Measurements from ENCODE around the gene MTF2. TPM values are rescaled to one million over a fixed set of nuclear protein-coding genes. Genes with fewer than 3 reads are reported as not detected.
"Not testable (repeated sequence)": the region's sequence is repeated elsewhere in the genome, so short reads cannot be mapped to it uniquely, and the experiment has no call there.

MTF2 gene
- total RNA-seq, 1 donor from 2014 or later = 26.1 TPM

DNA sequence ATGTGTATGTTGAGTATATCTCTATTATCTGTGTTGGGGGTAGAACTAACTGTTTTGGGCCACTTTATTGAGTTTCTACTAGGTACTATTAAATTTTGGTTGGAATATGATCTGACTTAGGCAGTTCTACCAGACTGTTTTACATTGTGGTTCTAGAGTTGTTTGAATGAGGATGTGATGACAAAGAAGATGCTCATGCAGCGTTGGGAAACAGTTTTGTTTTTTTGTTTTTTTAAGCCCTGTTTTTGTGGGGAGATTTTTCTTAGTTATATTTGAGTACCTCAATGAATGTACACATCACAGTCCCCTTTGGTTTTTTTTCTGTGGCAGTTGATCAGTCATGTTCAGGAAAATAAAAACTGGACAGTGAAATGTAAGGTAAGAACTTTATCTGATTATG lies 61.0 kb downstream of the MTF2 start:
- DNase-seq (ENCODE audit: low read depth in 2 of 2) = no peak

DNA sequence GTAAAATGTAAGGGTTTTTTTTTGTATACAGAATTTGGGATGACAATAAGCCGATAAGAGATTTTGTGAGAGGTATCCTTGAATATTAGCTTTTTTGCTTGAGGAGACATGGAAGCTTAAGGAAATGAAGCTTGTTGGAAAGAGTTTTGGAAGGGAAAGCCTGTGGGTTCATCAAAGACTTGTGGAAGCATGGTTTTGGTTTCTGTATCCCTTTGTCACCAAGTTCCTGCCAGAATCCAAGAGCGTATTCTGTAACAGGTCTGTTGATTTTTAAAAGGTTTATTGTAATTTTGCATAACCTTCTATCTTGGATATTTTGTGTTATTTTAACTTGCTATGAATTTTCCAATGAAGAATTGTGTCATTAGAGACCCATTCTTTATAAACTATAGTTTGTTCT lies 63.1 kb downstream of the MTF2 start:
- DNase-seq (ENCODE audit: low read depth in 2 of 2) = no peak

DNA sequence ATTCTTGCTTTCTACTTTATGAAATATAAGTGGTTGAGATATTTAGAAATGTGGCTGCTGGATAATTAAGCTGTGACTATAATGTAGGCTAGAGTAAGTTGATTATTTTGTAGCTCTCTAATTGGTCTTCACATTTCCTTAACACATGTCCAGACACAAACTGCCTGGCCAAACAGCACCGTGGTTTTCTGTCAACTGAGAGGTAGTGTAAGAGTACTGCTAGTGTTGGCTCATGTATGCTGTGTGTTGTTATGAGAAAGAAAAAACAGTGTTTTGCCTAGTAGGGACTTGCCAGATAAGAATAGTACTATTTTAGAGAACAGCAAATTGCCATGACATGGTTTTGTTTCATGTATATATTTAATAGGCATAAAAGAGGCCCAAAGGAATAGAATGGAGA lies 64.1 kb downstream of the MTF2 start:
- DNase-seq (ENCODE audit: low read depth in 2 of 2) = no peak

GRCh38 chr1:93143769-93144168 lies 64.7 kb downstream of the MTF2 start:
- no peak for DNase-seq (ENCODE audit: low read depth in 2 of 2)

DNA sequence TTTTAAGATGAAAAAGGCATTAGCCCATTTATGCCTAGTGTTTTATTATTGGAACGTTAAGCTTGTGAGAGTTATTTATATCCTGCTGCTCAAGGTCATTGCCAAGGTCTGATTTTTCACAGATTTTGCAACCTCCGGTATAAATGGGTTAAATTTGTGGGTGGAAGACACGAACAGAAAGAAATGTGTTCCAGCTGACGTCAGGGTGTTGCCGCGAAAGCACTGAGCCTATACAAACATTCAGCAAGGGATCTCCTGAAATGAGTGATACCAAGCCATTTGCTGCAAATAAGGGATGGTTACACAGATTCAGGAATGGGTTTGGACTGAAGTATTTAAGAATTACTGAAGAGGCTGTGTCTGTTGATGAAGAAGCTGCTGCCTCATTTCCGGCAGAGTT lies 68.9 kb downstream of the MTF2 start:
- no peak for DNase-seq (ENCODE audit: low read depth in 2 of 2)

GRCh38 chr1:93150729-93151128 lies 71.6 kb downstream of the MTF2 start:
- no peak for DNase-seq (ENCODE audit: low read depth in 2 of 2)

GRCh38 chr1:93151474-93151873 lies 72.4 kb downstream of the MTF2 start:
- no peak for DNase-seq (ENCODE audit: low read depth in 2 of 2)

DNA sequence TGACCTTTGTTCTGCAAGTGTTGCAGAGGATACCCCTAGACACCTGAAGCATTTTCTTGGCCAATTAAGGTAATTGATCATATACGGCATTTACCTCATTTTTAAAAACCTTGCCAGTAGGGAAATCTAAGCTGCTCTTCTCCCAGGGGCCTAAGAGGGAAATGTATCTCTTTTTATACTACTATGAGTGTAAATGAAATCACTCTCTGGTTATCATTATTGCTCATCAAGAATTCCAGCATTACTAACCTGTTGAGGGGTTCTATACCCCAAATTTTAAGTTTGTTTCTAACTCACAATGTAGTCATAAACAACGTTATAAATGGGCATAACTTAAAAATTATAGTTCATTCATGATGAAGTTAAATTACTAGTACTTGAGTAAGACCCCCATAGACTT lies 73.8 kb downstream of the MTF2 start:
- no peak for DNase-seq (ENCODE audit: low read depth in 2 of 2)

DNA sequence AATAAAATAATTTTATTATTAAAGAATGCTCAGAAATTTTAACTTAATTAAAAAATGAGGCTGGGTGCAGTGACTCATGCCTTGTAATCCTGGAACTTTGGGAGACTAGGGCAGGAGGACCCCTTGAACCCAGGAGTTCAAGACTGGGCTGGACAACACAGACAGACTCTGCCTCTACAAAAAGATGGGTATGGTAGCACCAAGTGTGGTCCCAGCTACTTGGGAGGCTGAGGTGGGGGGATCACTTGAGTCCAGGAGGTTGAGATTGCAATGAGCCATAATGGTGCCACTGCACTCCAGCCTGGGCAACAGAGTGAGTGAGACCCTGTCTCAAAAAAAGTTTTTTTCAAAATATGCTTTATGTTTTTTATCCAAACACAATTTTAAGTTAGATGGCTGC lies 75.8 kb downstream of the MTF2 start:
- no peak for DNase-seq (ENCODE audit: low read depth in 2 of 2)

DNA sequence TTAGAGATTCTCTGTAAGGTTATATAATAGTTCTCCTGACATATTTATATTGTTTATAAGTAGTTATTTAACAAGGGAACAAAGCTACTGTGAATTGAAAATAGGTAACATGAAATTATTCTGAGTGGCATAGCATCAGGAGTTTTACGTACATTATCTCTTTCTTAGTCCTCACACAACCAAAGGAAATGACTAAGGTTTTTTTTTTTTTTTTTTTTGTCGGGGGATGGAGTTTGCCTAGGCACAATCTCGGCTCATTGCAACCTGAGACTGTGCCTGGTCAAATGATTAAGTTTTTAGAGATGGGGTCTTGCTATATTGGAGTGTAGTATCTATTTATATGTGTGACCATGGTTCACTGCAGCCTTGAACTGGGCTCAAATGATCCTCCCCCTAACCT lies 76.3 kb downstream of the MTF2 start:
- DNase-seq (ENCODE audit: low read depth in 2 of 2) = peak in 1 of 2 donors; percentile 34

- DNase-seq (ENCODE audit: low read depth in 2 of 2) = no peak
Measured at GRCh38 chr1:93159337-93159736, 80.3 kb downstream of the MTF2 start.

DNA sequence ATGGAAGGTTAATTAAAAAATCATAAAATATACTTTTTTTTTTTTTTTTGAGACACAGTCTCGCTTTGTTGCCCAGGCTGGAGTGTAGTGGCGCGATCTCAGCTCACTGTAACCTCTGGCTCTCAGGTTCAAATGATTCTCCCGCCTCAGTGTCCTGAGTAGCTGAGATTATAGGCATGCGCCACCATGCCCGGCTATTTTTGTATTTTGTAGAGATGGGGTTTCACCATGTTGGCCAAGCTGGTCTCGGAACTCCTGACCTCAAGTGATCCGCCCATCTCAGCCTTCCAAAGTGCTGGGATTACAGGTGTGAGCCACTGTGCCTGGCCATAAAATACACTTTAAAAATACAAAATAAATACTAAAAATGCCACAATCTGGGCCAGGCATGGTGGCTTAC lies 84.2 kb downstream of the MTF2 start:
- DNase-seq (ENCODE audit: low read depth in 2 of 2) = not testable (repeated sequence)

- DNase-seq (ENCODE audit: low read depth in 2 of 2) = no peak
Measured at GRCh38 chr1:93164816-93165215, 85.7 kb downstream of the MTF2 start.

- not testable (repeated sequence) for DNase-seq (ENCODE audit: low read depth in 2 of 2)
Measured at GRCh38 chr1:93165895-93166294, 86.8 kb downstream of the MTF2 start.

DNA sequence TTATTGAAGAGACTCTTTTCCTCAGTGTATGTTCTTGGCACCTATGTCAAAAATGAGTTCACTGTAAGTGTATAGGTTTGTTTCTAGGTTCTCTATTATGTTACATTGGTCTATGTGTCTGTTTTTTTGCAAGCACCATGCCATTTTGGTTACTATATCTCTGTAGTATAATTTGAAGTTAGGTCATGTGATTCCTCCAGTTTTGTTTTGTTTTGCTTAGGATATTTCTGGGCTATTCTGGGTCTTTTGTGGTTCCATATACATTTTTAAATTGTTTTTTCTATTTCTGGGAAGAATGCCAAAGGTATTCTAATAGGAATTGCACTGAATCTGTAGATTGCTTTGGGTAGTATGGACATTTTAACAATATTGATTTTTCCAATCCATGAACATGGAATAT lies 87.9 kb downstream of the MTF2 start:
- DNase-seq (ENCODE audit: low read depth in 2 of 2) = no peak

DNA sequence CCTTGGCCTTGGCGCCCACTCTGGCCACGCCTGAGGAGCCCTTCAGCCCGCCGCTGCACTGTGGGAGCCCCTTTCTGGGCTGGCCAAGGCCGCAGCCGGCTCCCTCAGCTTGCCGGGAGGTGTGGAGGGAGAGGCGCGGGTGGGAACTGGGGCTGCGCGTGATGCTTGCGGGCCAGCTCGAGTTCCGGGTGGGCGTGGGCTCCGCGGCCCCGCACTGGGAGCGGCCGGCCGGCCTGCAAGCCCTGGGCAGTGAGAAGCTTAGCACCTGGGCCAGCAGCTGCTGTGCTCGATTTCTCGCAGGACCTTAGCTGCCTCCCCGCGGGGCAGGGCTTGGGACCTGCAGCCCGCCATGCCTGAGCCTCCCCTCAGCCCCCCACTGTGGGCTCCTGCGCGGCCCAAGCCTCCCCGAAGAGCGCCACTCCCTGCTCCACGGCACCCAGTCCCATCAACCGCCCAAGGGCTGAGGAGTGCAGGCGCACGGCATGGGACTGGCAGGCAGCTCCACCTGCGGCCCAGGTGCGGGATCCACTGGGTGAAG lies 91.1 kb downstream of the MTF2 start:
- DNase-seq (ENCODE audit: low read depth in 2 of 2) = not testable (repeated sequence)

DNA sequence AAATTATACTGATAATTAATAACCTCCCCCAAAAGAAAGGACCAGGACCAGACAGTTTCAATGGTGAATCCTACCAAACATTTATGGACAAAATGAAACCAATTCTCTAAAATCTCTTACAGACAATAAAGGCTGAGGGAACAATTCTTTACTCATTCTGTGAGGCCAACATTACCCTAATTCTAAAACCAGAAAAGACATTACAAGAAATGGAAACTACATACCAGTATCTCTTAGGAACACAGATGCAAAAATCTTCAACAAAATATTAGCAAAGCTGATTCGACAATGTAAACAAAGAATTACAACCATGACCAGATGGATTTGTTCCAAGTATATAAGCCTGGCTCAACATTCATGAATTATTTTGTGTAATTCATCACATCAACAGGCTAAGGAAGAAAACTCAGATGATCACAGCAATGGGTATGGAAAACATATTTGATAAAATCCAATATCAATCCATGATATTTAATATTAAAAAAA lies 92.5 kb downstream of the MTF2 start:
- DNase-seq (ENCODE audit: low read depth in 2 of 2) = no peak

- DNase-seq (ENCODE audit: low read depth in 2 of 2) = no peak
Measured at GRCh38 chr1:93172778-93173177, 93.7 kb downstream of the MTF2 start.

GRCh38 chr1:93174638-93175037 lies 95.6 kb downstream of the MTF2 start:
- DNase-seq (ENCODE audit: low read depth in 2 of 2) = not testable (repeated sequence)

DNA sequence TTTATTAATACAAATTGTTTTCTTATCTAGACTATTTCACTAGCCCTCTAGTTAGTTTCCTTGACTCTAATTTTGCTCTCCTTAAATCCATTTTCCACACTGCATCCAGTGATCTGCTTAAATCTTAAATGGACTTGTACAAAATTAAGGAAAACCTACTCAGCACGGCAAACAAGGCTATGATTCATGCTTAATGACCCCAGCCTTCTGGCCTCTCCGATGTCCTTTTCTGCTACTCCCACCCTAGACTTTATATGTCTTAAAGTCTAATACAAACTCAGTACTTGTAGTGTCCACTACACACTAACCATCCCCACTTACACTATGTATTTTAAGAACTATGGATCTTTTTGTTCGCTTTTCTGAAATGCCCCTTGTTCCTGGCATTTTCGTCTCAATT lies 98.9 kb downstream of the MTF2 start:
- DNase-seq (ENCODE audit: low read depth in 2 of 2) = peak in 1 of 2 donors; percentile 45

DNA sequence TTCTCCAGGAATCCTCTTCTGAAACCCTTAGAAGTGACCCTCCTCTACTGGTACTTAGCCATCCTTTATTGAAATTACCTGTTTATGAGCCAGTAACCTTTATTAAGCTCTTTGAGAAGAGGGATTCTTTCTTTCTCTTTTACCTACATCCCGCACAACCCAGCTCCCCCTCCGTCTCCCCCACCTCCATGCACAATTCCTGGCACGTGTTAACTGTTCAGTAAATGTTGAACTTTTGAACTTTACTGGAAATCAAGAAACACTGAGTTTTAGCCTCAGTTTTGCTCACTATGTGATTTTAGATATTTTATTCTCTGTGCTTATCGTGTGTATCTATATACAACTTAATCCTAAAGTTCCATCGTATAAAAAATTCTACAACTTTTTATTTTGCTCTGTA lies 99.3 kb downstream of the MTF2 start:
- peak; percentile 11 to 47 for DNase-seq (ENCODE audit: low read depth in 2 of 2)

GRCh38 chr1:93179886-93180722 lies 101.0 kb downstream of the MTF2 start, which contains the start of gene TMED5:
TSS of gene TMED5 (minus strand) at chr1:93180413. CDS start at chr1:93180242, 171 bp downstream.
- peak; percentile 95 to 99 for DNase-seq (ENCODE audit: low read depth in 2 of 2)

Measured in dermis microvascular lymphatic vessel endothelial cell (primary cell).